IMR-90 (cell line): ENCODE measurements around the gene RERE. TPM values are rescaled to one million over a fixed set of nuclear protein-coding genes. Genes with fewer than 3 reads are reported as not detected.

Source experiments
- ATAC-seq: fragments of 200-7000 bp; cut with Tn5 transposase; 2 replicates; pipeline ENCODE4 v1.9.1; 2020; ENCODE audit warnings: low read depth, mild to moderate bottlenecking, moderate library complexity
- BruUV-seq: library from RNA; stranded (reverse); fragments of 400-500 nt; replicated peaks from 2 replicates; lab custom pipeline; 2021; lab: Mats Ljungman, UMichigan
- CTCF ChIA-PET: fragments of 300-600 bp; formaldehyde crosslinking; extraction: SDS; loops from one replicate; lab custom pipeline; 2021; ENCODE audit warnings: antibody characterized with exemption; lab: Yijun Ruan, JAX
- POLR2A ChIA-PET: fragments of 300-600 bp; sonication (Branson Sonifier 250); formaldehyde crosslinking; loops from one replicate; lab custom pipeline; 2022; ENCODE audit warnings: antibody characterized with exemption; ENCODE audit not compliant: unreplicated experiment; lab: Charles Lee
- DNase-seq: peaks from one replicate; pipeline ENCODE4 v3.0.0; 2013
- H2AFZ ChIP-seq: replicated peaks from 2 replicates; pipeline ENCODE3; 2013; ENCODE audit warnings: low read length, mild to moderate bottlenecking; ENCODE audit not compliant: poor library complexity
- H2AK5ac ChIP-seq: 2 replicates; pipeline ENCODE4 v1.6.1; 2013; ENCODE audit warnings: low read depth, low read length, inconsistent platforms
- H2AK9ac ChIP-seq: replicated peaks from 2 replicates; pipeline ENCODE3; 2013; ENCODE audit warnings: mild to moderate bottlenecking, low read depth, low read length, moderate library complexity; ENCODE audit not compliant: poor library complexity
- H2BK120ac ChIP-seq: 2 replicates; pipeline ENCODE4 v1.6.1; 2013; ENCODE audit warnings: low read depth, low read length, inconsistent platforms
- H2BK15ac ChIP-seq: 3 replicates; pipeline ENCODE4 v1.6.1; 2013; ENCODE audit warnings: low read depth, low read length, inconsistent platforms
- H2BK20ac ChIP-seq: 2 replicates; pipeline ENCODE4 v1.6.1; 2013; ENCODE audit warnings: low read depth, mild to moderate bottlenecking, inconsistent platforms, low read length, moderate library complexity
- H2BK5ac ChIP-seq: 2 replicates; pipeline ENCODE4 v1.6.1; 2013; ENCODE audit warnings: mild to moderate bottlenecking, low read depth, low read length, inconsistent platforms; ENCODE audit not compliant: poor library complexity, severe bottlenecking
- H3K14ac ChIP-seq: replicated peaks from 2 replicates; pipeline ENCODE4 v1.6.1; 2013; ENCODE audit warnings: low read depth, low read length, inconsistent platforms
- H3K18ac ChIP-seq: 2 replicates; pipeline ENCODE4 v1.6.1; 2013; ENCODE audit warnings: low read depth, low read length, control low read depth
- H3K23ac ChIP-seq: 2 replicates; pipeline ENCODE4 v1.6.1; 2013; ENCODE audit warnings: low read depth, low read length, inconsistent platforms
- H3K27ac ChIP-seq: 2 replicates; pipeline ENCODE4 v1.5.1; 2013; ENCODE audit warnings: mild to moderate bottlenecking, control low read depth, low read length; ENCODE audit not compliant: insufficient read depth
- H3K27me3 ChIP-seq: 2 replicates; pipeline ENCODE4 v1.6.1; 2013; ENCODE audit warnings: low read length; ENCODE audit not compliant: control insufficient read depth, insufficient read depth
- H3K36me3 ChIP-seq: 2 replicates; pipeline ENCODE4 v1.6.1; 2013; ENCODE audit warnings: low read length, mixed read lengths; ENCODE audit not compliant: control insufficient read depth, insufficient read depth
- H3K4ac ChIP-seq: 2 replicates; pipeline ENCODE4 v1.6.1; 2013; ENCODE audit warnings: low read depth, low read length, inconsistent platforms
- H3K4me1 ChIP-seq: 2 replicates; pipeline ENCODE4 v1.6.1; 2013; ENCODE audit warnings: low read length, mixed read lengths; ENCODE audit not compliant: control insufficient read depth, insufficient read depth
- H3K4me2 ChIP-seq: 2 replicates; pipeline ENCODE4 v1.6.1; 2013; ENCODE audit warnings: low read depth, mild to moderate bottlenecking, control low read depth, low read length, moderate library complexity
- H3K4me3 ChIP-seq: 2 replicates; pipeline ENCODE4 v1.5.1; 2013; ENCODE audit warnings: low read depth, mild to moderate bottlenecking, control low read depth, low read length, moderate library complexity; ENCODE audit not compliant: insufficient read depth
- H3K56ac ChIP-seq: 2 replicates; pipeline ENCODE4 v1.6.1; 2013; ENCODE audit warnings: low read length, inconsistent platforms; ENCODE audit not compliant: insufficient read depth; ENCODE audit errors: extremely low read depth
- H3K79me1 ChIP-seq, 2 experiments: 2 replicates each; pipeline ENCODE4 v1.6.1; 2013; ENCODE audit warnings: low read length in 2 of 2, inconsistent platforms in 1 of 2, low read depth in 1 of 2
- H3K9ac ChIP-seq: 2 replicates; pipeline ENCODE4 v1.6.1; 2013; ENCODE audit warnings: low read depth, low read length, control low read depth
- H3K9me1 ChIP-seq: 2 replicates; pipeline ENCODE4 v1.6.1; 2013; ENCODE audit warnings: low read length, inconsistent platforms; ENCODE audit not compliant: insufficient read depth
- H3K9me3 ChIP-seq: 2 replicates; pipeline ENCODE4 v1.6.1; 2013; ENCODE audit warnings: low read length; ENCODE audit not compliant: control insufficient read depth, insufficient read depth
- H4K20me1 ChIP-seq: 2 replicates; pipeline ENCODE4 v1.6.1; 2013; ENCODE audit warnings: low read length, inconsistent platforms; ENCODE audit not compliant: insufficient read depth
- H4K5ac ChIP-seq: 2 replicates; pipeline ENCODE4 v1.6.1; 2013; ENCODE audit warnings: mild to moderate bottlenecking, low read depth, low read length, control low read depth
- H4K8ac ChIP-seq, 2 experiments: 2 replicates each; pipeline ENCODE4 v1.6.1; 2013; ENCODE audit warnings: low read depth in 2 of 2, low read length in 2 of 2, control low read depth in 1 of 2, inconsistent platforms in 1 of 2
- H4K91ac ChIP-seq: 2 replicates; pipeline ENCODE4 v1.6.1; 2013; ENCODE audit warnings: low read depth, low read length, inconsistent platforms; ENCODE audit not compliant: insufficient read depth
- CHD1 ChIP-seq: IDR thresholded peaks from 2 replicates; pipeline ENCODE4 v1.6.1; 2012; ENCODE audit warnings: low read depth, low read length, improper control_type of control experiment
- FOS ChIP-seq: fragments of 150-350 bp; IDR thresholded peaks from 2 replicates; pipeline ENCODE4 v1.6.1; 2016; ENCODE audit warnings: low read depth, low read length
- MAFK ChIP-seq: IDR thresholded peaks from 2 replicates; pipeline ENCODE4 v1.6.1; 2012; ENCODE audit warnings: low read depth, low read length, improper control_type of control experiment
- MAZ ChIP-seq: IDR thresholded peaks from 2 replicates; pipeline ENCODE4 v1.6.1; 2012; ENCODE audit warnings: low read depth, mild to moderate bottlenecking, low read length, improper control_type of control experiment, moderate library complexity, borderline replicate concordance
- MXI1 ChIP-seq: IDR thresholded peaks from 2 replicates; pipeline ENCODE4 v1.6.1; 2012; ENCODE audit warnings: low read depth, mild to moderate bottlenecking, low read length, moderate library complexity, borderline replicate concordance
- NFE2L2 ChIP-seq: fragments of 150-350 bp; IDR thresholded peaks from 2 replicates; pipeline ENCODE4 v1.6.1; 2016; ENCODE audit warnings: low read depth, mild to moderate bottlenecking, low read length
- RAD21 ChIP-seq: IDR thresholded peaks from 2 replicates; pipeline ENCODE4 v1.6.1; 2012; ENCODE audit warnings: low read length, improper control_type of control experiment
- RCOR1 ChIP-seq: IDR thresholded peaks from 2 replicates; pipeline ENCODE4 v1.6.1; 2012; ENCODE audit warnings: mild to moderate bottlenecking, low read length, improper control_type of control experiment; ENCODE audit not compliant: insufficient replicate concordance
- RFX5 ChIP-seq: IDR thresholded peaks from 2 replicates; pipeline ENCODE4 v1.8.0; 2012; ENCODE audit warnings: low read depth, mild to moderate bottlenecking, low read length, moderate library complexity
- SMC3 ChIP-seq: fragments of 150-350 bp; IDR thresholded peaks from 2 replicates; pipeline ENCODE4 v1.6.1; 2016; ENCODE audit warnings: low read depth, mild to moderate bottlenecking, antibody characterized with exemption, low read length, moderate library complexity
- WGBS, 2 experiments: methylation state at CpG; one replicate each; pipeline versions ENCODE4 v1.1.5 to v1.1.7; 2013; ENCODE audit warnings: missing lambda C conversion rate in 2 of 2; ENCODE audit not compliant: insufficient read length in 1 of 2; ENCODE audit errors: extremely low coverage in 2 of 2; 5-methylcytosine and 5-hydroxymethylcytosine counted together
- dilution Hi-C: fragments of 300-500 bp; cut with HindIII; formaldehyde crosslinking; loops from one replicate; pipeline ENCODE4 v1.14.3; 2018; ENCODE audit warnings: low sequenced_read_pairs; ENCODE audit not compliant: unreplicated experiment
- in situ Hi-C: fragments of 300-500 bp; cut with MboI; formaldehyde crosslinking; loops from 3 replicates; pipeline ENCODE4 v1.14.3; 2019; ENCODE audit warnings: low sequenced_read_pairs, inconsistent platforms, mixed read lengths
- intact Hi-C: fragments of 100-400 bp; cut with micrococcal nuclease; formaldehyde crosslinking; loops from 2 replicates; pipeline ENCODE4 v1.10.0; 2022
- polyA plus RNA-seq, 3 experiments: library from polyadenylated mRNA; depleted of rRNA; stranded (reverse); fragments of >200 nt; gene quantifications; 2 replicates each; pipeline ENCODE4 v1.2.3, GENCODE V29; 2012; ENCODE audit warnings: low replicate concordance in 1 of 3
- total RNA-seq: library from RNA; depleted of rRNA; stranded (reverse); fragments of >200 nt; gene quantifications from 2 replicates; pipeline ENCODE4 v1.2.3, GENCODE V29; 2012
- TF ChIP-seq, protein P1 (sequence below): fragments of 150-350 bp; IDR thresholded peaks from 2 replicates; pipeline ENCODE4 v1.6.1; 2016; ENCODE audit warnings: low read depth, mild to moderate bottlenecking, low read length, moderate library complexity, borderline replicate concordance
- TF ChIP-seq, protein P2 (sequence below): fragments of 150-350 bp; IDR thresholded peaks from 2 replicates; pipeline ENCODE4 v1.6.1; 2017; ENCODE audit warnings: mild to moderate bottlenecking, antibody characterized with exemption, low read length, low read depth
- TF ChIP-seq, protein P3 (sequence below): conservative IDR thresholded peaks from 2 replicates; pipeline ENCODE4 v1.5.1; 2012; ENCODE audit warnings: mild to moderate bottlenecking, low read depth, low read length, improper control_type of control experiment

The RERE gene
- total and polyA plus RNA-seq, 2 of the 4 experiments (the other 2 are of a cell fraction): 11.5 to 25.1 TPM

DNA sequence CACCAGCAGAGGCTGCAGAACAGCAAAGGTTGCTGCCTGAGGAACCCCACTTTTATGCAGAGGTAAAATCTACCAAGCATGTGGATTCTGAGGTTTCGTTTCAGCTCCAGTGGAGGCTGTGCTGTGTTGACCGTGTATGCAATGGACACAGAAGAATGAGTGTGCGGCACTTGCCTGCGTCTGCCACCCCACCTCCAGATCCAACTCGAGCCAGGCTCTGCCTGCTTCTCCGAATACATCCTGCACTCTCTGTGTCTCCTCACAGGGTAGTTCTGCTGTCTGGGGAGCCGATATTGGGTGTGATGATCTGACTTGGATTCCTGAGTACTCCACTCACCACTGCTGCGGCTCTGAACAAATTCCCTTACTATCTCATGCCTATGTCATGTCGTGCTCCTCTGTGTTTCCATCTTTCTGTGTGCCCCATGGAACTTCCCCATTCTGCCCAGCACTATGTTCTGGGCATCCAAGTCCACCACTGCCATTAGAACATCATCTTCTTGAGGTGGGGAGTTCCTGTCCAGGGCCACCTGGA lies 369.8 kb downstream of the RERE start:
- Histone ChIP-seq H2BK5ac (no peak overlapping the region), H3K14ac (0 out of 2 replicates have a peak overlapping the region, but pooled peaks have one; percentile 21), H3K9ac (no peak overlapping the region), H3K27me3 (no peaks in the 10 kb centered on the region), H3K27ac (no peak overlapping the region), H3K23ac (peak overlapping the region; percentile 59; the same call in 1 of the 2 replicates), H2BK120ac (peak overlapping the region; percentile 2; the same call in 1 of the 2 replicates), H4K5ac (peak overlapping the region; percentile 32), H4K91ac (peak overlapping the region; percentile 53; the same call in 1 of the 2 replicates), H3K18ac (peak overlapping the region; percentile 47), H3K79me1 (peaks cover 47 to 63% of the 10 kb centered on the region in 2 experiments), H2BK20ac (no peak overlapping the region), H3K9me1 (peaks cover 17% of the 10 kb centered on the region), H3K4me3 (no peak overlapping the region), H2AFZ (peak overlapping the region; percentile 23), H3K56ac (no peak overlapping the region), H3K9me3 (no peaks in the 10 kb centered on the region), H3K36me3 (peaks cover 8% of the 10 kb centered on the region; the same call in 1 of the 2 replicates), H3K4me2 (no peak overlapping the region), H2AK5ac (0 out of 2 replicates have a peak overlapping the region, but pooled peaks have one; percentile 29), H2AK9ac (no peak overlapping the region), H3K4me1 (peaks cover 18% of the 10 kb centered on the region), H4K20me1 (peaks cover 14% of the 10 kb centered on the region; the same call in 1 of the 2 replicates), H2BK15ac (peak overlapping the region; percentile 29; the same call in 1 of the 3 replicates), H3K4ac (peak overlapping the region; percentile 25; the same call in 1 of the 2 replicates), H4K8ac (0 out of 4 replicates have a peak overlapping the region, but pooled peaks have one; percentile 19 to 53)
- ChIA-PET POLR2A (no interaction called here), CTCF (interaction anchor here (0.6 kb wide), 1 partner anchor 52 kb away, joined by 3 read pairs; no protein-coding TSS in a partner anchor)
- in situ Hi-C loops: no loop called here
- TF ChIP-seq NFE2L2 (no peak), RAD21 (no peak), CHD1 (no peak), MAFK (no peak), FOS (no peak), RCOR1 (no peak), MXI1 (no peak), SMC3 (no peak), MAZ (no peak), RFX5 (no peak)
- TF ChIP-seq, protein P1, sequence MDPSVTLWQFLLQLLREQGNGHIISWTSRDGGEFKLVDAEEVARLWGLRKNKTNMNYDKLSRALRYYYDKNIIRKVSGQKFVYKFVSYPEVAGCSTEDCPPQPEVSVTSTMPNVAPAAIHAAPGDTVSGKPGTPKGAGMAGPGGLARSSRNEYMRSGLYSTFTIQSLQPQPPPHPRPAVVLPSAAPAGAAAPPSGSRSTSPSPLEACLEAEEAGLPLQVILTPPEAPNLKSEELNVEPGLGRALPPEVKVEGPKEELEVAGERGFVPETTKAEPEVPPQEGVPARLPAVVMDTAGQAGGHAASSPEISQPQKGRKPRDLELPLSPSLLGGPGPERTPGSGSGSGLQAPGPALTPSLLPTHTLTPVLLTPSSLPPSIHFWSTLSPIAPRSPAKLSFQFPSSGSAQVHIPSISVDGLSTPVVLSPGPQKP: no peak
- TF ChIP-seq, protein P2, sequence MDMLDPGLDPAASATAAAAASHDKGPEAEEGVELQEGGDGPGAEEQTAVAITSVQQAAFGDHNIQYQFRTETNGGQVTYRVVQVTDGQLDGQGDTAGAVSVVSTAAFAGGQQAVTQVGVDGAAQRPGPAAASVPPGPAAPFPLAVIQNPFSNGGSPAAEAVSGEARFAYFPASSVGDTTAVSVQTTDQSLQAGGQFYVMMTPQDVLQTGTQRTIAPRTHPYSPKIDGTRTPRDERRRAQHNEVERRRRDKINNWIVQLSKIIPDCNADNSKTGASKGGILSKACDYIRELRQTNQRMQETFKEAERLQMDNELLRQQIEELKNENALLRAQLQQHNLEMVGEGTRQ: no peak
- TF ChIP-seq, protein P3, sequence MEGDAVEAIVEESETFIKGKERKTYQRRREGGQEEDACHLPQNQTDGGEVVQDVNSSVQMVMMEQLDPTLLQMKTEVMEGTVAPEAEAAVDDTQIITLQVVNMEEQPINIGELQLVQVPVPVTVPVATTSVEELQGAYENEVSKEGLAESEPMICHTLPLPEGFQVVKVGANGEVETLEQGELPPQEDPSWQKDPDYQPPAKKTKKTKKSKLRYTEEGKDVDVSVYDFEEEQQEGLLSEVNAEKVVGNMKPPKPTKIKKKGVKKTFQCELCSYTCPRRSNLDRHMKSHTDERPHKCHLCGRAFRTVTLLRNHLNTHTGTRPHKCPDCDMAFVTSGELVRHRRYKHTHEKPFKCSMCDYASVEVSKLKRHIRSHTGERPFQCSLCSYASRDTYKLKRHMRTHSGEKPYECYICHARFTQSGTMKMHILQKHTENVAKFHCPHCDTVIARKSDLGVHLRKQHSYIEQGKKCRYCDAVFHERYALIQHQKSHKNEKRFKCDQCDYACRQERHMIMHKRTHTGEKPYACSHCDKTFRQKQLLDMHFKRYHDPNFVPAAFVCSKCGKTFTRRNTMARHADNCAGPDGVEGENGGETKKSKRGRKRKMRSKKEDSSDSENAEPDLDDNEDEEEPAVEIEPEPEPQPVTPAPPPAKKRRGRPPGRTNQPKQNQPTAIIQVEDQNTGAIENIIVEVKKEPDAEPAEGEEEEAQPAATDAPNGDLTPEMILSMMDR: no peak
- dilution Hi-C loops: no loop called here
- no peak for DNase-seq
- 100% methylated on average over 1 of the region's 9 CpGs; no CpG with 5 or more reads in 1 of the 2 experiments for WGBS, 2 experiments
- BruUV-seq: no TSS peak
- intact Hi-C loops: no loop called here
- ATAC-seq: no peak
